ENCODE results near the gene POMC. TPM values are rescaled to one million over a fixed set of nuclear protein-coding genes. Genes with fewer than 3 reads are reported as not detected.
A peak's percentile ranks its signal among the peaks of the same experiment; 100 is the strongest.

The POMC gene
- total and polyA plus RNA-seq, 8 donors: 0.89 to 4.6 (median 3.2) TPM; not detected in 2

DNA sequence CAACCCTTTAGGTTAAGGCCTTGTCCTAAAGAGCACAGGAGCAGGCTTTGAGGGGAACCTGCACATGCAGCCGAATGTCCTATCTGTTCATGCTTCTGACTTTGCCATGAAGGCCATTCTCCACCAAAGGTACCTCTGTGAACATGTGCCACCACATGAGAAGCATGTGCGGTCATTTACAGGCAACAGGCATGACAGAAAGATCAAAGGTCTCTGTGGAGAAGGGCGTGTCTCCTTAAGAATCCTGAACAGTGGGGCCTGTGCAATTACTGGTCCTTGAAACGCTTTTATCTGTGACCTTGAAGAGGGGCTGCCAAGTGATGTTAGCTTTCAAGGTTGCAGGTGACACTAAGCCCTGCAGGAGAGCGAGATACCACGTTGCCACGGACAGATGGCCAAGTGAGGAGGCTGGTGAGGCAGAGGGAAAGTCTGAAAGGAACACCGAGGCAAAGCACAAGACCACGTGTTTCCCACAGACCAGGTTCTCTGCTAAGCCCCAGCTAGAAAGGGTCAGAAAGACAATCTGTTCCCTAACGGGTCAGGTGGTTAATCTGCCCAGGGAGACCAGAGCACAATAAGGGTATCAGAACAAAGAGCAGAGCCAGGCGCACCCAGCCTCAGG, 19.5 kb upstream of the POMC start:
- H3K4me1 ChIP-seq: no peaks in the 10 kb centered on the region
- intact Hi-C loops (cut with DNase I; ENCODE audit: low total_unique reads): no loop called here
- no peak overlapping the region for H3K4me3 ChIP-seq
- H3K9me3 ChIP-seq: no peaks in the 10 kb centered on the region
- WGBS, 5 donors: 52 to 65% (median 58%) methylated on average over 11 of the region's 11 CpGs
- DNase-seq: peak in 1 of 2 donors; percentile 40
- H3K27me3 ChIP-seq: no peaks in the 10 kb centered on the region
- H3K36me3 ChIP-seq: no peaks in the 10 kb centered on the region
- no peak for TF ChIP-seq POLR2AphosphoS5 (IDR thresholded peaks at IDR 0.05)
- TF ChIP-seq, protein P1, sequence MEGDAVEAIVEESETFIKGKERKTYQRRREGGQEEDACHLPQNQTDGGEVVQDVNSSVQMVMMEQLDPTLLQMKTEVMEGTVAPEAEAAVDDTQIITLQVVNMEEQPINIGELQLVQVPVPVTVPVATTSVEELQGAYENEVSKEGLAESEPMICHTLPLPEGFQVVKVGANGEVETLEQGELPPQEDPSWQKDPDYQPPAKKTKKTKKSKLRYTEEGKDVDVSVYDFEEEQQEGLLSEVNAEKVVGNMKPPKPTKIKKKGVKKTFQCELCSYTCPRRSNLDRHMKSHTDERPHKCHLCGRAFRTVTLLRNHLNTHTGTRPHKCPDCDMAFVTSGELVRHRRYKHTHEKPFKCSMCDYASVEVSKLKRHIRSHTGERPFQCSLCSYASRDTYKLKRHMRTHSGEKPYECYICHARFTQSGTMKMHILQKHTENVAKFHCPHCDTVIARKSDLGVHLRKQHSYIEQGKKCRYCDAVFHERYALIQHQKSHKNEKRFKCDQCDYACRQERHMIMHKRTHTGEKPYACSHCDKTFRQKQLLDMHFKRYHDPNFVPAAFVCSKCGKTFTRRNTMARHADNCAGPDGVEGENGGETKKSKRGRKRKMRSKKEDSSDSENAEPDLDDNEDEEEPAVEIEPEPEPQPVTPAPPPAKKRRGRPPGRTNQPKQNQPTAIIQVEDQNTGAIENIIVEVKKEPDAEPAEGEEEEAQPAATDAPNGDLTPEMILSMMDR (IDR thresholded peaks at IDR 0.05): no peak
- TF ChIP-seq POLR2A (IDR thresholded peaks at IDR 0.05): no peak
- no peak for TF ChIP-seq EP300 (IDR thresholded peaks at IDR 0.05)
- no peak overlapping the region for H3K27ac ChIP-seq

DNA sequence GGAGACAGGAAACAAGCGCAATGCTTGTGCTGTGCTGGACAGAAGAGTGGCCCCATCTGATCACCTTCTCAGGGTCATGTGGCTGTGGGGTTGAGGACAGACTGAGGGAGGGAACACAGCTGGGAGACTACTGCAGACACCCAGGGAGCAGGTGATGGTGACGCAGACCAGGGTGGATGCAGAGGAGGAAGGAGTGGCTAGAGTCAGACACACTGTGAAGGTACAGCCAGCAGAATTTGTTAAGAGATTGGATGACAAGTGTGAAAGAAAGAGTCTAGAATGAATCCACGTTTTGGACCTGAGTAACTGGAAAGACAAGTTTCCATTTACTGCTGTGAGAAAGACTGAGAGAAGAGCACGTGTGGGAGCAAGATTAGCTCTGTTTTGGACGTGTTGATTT, 15.9 kb upstream of the POMC start:
- Histone ChIP-seq H3K27ac (no peak overlapping the region), H3K4me1 (no peaks in the 10 kb centered on the region), H3K36me3 (no peaks in the 10 kb centered on the region), H3K9me3 (peaks cover 0 to 10% (median 9%) of the 10 kb centered on the region in 4 donors), H3K27me3 (peaks cover 0 to 6% (median 0%) of the 10 kb centered on the region in 3 donors), H3K4me3 (no peak overlapping the region)
- intact Hi-C loops (cut with DNase I; ENCODE audit: low total_unique reads): no loop called here
- 46 to 57% (median 49%) methylated on average over 5 of the region's 5 CpGs for WGBS, 5 donors
- DNase-seq: peak in 1 of 2 donors; percentile 63
- TF ChIP-seq POLR2AphosphoS5 (IDR thresholded peaks at IDR 0.05) (no peak), EP300 (IDR thresholded peaks at IDR 0.05) (no peak), POLR2A (IDR thresholded peaks at IDR 0.05) (no peak)
- TF ChIP-seq, protein P1 (IDR thresholded peaks at IDR 0.05): no peak

DNA sequence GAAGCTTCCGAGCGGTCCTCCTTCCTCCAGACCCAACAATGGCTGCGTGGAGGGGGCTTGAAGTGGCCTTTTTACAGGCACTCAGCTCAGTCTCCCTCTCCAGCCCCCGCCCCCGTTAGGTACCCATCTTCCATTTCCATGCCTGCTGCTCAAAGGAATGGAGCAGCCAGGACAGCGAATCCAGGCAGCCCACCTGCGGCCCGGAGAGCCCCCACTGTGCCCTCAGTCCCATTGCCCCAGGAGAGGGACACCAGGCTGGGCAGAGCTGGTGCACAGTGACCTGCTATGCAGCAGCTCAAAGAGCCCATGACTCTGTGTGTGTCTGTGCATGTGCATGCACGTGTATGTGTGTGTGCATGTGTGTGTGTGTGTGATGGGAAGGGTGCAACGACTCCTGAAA, 10.6 kb upstream of the POMC start:
- intact Hi-C loops (cut with DNase I; ENCODE audit: low total_unique reads): no loop called here
- H3K27ac ChIP-seq: no peak overlapping the region
- H3K4me1 ChIP-seq: no peaks in the 10 kb centered on the region
- DNase-seq: no peak
- WGBS, 5 donors: 83 to 88% (median 85%) methylated on average over 9 to 10 of the region's 10 CpGs
- H3K27me3 ChIP-seq: peaks cover 0 to 28% (median 6%) of the 10 kb centered on the region in 3 donors
- peaks cover 0 to 10% (median 9%) of the 10 kb centered on the region in 4 donors for H3K9me3 ChIP-seq
- no peaks in the 10 kb centered on the region for H3K36me3 ChIP-seq
- no peak overlapping the region for H3K4me3 ChIP-seq
- no peak for TF ChIP-seq EP300 (IDR thresholded peaks at IDR 0.05)
- TF ChIP-seq POLR2A (IDR thresholded peaks at IDR 0.05): no peak
- TF ChIP-seq POLR2AphosphoS5 (IDR thresholded peaks at IDR 0.05): no peak
- TF ChIP-seq, protein P1 (IDR thresholded peaks at IDR 0.05): no peak

DNA sequence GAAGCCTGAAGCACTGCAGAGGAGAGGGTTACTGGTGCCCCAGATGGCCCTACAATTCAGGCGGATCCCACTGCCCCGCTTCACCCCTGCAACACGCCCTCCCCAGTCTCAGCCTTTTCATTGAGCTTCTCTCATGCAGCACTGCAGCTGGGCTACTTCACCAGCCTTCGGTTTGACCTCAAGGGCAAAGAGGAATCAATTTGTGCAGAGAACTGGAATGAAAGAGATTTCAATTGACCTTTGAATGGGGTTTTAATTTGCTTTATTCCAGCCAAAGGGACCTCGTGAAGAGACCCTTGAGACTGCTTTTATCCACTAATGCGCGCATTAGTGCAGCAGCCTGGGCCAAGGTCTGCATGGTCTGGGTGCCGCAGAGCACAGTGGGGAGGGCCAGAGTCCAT, 8.8 kb upstream of the POMC start:
- H3K4me3 ChIP-seq: no peak overlapping the region
- H3K27ac ChIP-seq: no peak overlapping the region
- H3K9me3 ChIP-seq: peaks cover 0 to 9% (median 7%) of the 10 kb centered on the region in 4 donors
- no peaks in the 10 kb centered on the region for H3K36me3 ChIP-seq
- intact Hi-C loops (cut with DNase I; ENCODE audit: low total_unique reads): no loop called here
- WGBS, 5 donors: 60 to 85% (median 79%) methylated on average over 8 of the region's 8 CpGs
- H3K27me3 ChIP-seq: peaks cover 0 to 28% (median 6%) of the 10 kb centered on the region in 3 donors
- DNase-seq: no peak
- TF ChIP-seq POLR2A (IDR thresholded peaks at IDR 0.05): no peak
- TF ChIP-seq, protein P1 (IDR thresholded peaks at IDR 0.05): no peak
- TF ChIP-seq POLR2AphosphoS5 (IDR thresholded peaks at IDR 0.05): no peak
- TF ChIP-seq EP300 (IDR thresholded peaks at IDR 0.05): no peak
- no peaks in the 10 kb centered on the region for H3K4me1 ChIP-seq
